ENCODE results near the gene NAPSA.
A peak's percentile ranks its signal among the peaks of the same experiment; 100 is the strongest.

The NAPSA gene

GRCh38 chr19:50383852-50384684 is 18.6 kb upstream of the NAPSA start, which contains the start of gene POLD1:
Gene POLD1 (plus strand): TSS chr19:50384347. CDS start chr19:50398852, 14,505 bp downstream.
- peak; percentile 98 for DNase-seq (ENCODE audit: low spot score)

GRCh38 chr19:50383001-50383851 is 17.8 kb upstream of the NAPSA start:
- DNase-seq (ENCODE audit: low spot score) = peak; percentile 39

- DNase-seq (ENCODE audit: low spot score) = no peak
Measured at GRCh38 chr19:50381881-50382729, 16.7 kb upstream of the NAPSA start.

- no peak for DNase-seq (ENCODE audit: low spot score)
Measured at GRCh38 chr19:50380751-50381151, 15.3 kb upstream of the NAPSA start.

- DNase-seq (ENCODE audit: low spot score) = no peak
Measured at GRCh38 chr19:50380137-50380536, 14.7 kb upstream of the NAPSA start.

GRCh38 chr19:50379602-50380001 is 14.2 kb upstream of the NAPSA start:
- no peak for DNase-seq (ENCODE audit: low spot score)

GRCh38 chr19:50378863-50379236 is 13.4 kb upstream of the NAPSA start:
- no peak for DNase-seq (ENCODE audit: low spot score)

- no peak for DNase-seq (ENCODE audit: low spot score)
Measured at GRCh38 chr19:50378169-50378862, 12.9 kb upstream of the NAPSA start.

- DNase-seq (ENCODE audit: low spot score) = no peak
Measured at GRCh38 chr19:50377517-50377916, 12.1 kb upstream of the NAPSA start.

GRCh38 chr19:50377051-50377461 is 11.6 kb upstream of the NAPSA start:
- DNase-seq (ENCODE audit: low spot score) = no peak

- peak; percentile 93 for DNase-seq (ENCODE audit: low spot score)
Measured at GRCh38 chr19:50376166-50377050, 11.0 kb upstream of the NAPSA start, which contains the start of gene NR1H2. Gene NR1H2 (plus strand): TSS chr19:50376457. CDS start chr19:50377606, 1,149 bp downstream.

- no peak for DNase-seq (ENCODE audit: low spot score)
Measured at GRCh38 chr19:50371914-50372475, 6.6 kb upstream of the NAPSA start.

- DNase-seq (ENCODE audit: low spot score) = peak; percentile 82
Measured at GRCh38 chr19:50368649-50369570, 3.5 kb upstream of the NAPSA start.

- DNase-seq (ENCODE audit: low spot score) = no peak
Measured at GRCh38 chr19:50362656-50363424, 2.6 kb downstream of the NAPSA start.

- no peak for DNase-seq (ENCODE audit: low spot score)
Measured at GRCh38 chr19:50362030-50362412, 3.4 kb downstream of the NAPSA start.

- no peak for DNase-seq (ENCODE audit: low spot score)
Measured at GRCh38 chr19:50361290-50362029, 4.0 kb downstream of the NAPSA start.

GRCh38 chr19:50359328-50359818 is 6.1 kb downstream of the NAPSA start:
- DNase-seq (ENCODE audit: low spot score) = no peak

Data from D341Med (cell line).